Activated CD8-positive, alpha-beta memory T cell treated with anti-CD3 and anti-CD28 coated beads, Interleukin-2, amount 50 U/mL, for 1 hour (primary cell): ENCODE data around the gene ATP5F1D.
"Not testable (repeated sequence)": the region's sequence is repeated elsewhere in the genome, so short reads cannot be mapped to it uniquely, and the experiment has no call there.

ENCODE experiments used
- DNase-seq: peaks from one replicate; pipeline ENCODE4 v3.0.0-alpha.2; 2020; ENCODE audit errors: extremely low read depth

ATP5F1D gene

DNA sequence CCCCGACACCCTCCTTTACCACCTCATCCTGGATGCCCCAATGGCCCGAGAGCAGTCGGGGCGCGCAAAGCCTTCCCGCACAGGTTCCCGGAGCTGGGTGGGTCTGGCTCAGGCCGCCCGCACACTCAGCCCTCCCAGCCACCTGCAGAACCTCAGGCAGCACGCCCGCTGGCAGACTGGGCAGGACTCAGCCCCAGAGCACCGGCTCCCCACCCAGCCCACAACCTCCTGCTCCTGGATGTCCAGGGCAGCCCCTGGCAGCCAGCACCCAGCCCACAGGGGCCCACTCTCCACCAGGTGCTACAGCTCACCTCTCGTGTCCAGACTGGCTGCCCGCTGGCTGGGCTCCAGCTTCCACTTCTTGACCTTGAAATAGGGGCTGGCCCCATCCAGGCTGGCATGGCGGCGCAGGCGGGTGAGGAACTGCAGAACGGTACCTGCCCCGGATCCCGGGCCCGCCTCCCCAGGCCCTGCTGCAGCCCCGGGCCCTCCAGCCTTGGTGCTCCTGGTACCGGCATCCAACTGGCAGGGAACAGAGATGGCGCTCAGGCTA, 8.4 kb upstream of the ATP5F1D start:
- DNase-seq = no peak

DNA sequence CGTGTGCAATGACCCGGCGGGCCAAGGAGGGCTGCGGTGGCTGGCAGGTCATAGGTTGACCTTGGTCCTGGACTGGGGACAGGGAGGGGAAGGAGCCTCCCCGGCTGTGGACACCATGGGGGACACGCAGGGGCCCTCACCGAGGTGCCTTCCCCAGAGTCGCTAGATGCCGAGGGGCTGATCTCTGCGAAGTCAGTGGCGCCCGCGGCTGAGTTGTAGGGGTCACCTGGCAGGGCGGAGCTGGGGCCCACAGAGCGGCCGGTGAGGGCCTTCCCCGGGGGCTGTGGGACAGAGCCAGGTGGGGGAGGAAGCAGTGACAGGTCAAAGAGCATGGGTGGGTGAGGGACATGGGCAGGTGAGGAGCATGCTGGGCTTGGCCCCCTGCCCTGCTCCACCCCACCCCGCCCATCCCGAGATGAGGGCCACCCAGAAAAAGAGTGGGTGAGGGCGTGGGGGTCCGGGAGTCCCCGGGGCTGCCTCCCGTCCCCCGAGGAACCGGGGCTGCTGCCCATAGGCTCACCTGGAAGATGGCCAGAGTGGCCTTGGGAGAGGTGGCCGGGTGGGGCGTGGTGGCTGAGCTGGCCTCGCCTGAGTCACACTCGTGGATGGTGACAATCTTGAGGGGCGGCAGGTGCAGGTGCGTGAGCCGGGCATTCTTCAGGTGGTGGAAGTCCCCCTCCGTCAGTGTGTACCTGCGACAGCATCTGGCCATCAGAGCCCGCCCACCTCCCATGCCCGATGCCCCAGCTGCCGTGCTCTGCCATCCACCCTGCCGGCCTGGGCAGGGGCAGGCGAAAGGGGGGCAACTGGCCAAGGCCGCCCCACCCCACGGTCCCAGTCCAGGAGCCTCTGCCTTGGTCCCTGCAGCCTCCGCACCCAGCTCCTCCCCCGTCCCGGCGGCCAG, 7.2 kb upstream of the ATP5F1D start:
- DNase-seq = no peak

DNA sequence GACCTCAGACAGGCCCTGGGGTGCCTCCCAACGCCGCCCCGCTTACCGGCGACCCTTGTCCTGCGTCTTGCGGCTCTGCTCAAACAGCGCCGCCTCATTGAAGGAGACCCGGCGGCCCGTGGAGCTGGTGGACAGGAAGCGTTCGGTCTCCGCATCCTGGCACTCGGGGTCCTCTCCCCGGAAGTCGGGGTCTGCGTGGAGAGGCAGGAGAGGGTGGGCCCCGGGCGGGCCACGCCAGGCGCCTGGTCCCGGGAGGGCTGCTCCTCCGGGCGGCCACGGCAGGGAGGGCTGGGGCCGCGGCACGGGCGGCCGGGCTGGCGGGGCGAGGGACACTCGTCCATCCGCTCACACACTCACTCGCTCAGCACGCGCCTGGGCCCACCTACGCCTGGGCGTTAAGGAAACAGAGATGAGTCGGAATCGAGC, 6.6 kb upstream of the ATP5F1D start:
- DNase-seq = no peak

DNA sequence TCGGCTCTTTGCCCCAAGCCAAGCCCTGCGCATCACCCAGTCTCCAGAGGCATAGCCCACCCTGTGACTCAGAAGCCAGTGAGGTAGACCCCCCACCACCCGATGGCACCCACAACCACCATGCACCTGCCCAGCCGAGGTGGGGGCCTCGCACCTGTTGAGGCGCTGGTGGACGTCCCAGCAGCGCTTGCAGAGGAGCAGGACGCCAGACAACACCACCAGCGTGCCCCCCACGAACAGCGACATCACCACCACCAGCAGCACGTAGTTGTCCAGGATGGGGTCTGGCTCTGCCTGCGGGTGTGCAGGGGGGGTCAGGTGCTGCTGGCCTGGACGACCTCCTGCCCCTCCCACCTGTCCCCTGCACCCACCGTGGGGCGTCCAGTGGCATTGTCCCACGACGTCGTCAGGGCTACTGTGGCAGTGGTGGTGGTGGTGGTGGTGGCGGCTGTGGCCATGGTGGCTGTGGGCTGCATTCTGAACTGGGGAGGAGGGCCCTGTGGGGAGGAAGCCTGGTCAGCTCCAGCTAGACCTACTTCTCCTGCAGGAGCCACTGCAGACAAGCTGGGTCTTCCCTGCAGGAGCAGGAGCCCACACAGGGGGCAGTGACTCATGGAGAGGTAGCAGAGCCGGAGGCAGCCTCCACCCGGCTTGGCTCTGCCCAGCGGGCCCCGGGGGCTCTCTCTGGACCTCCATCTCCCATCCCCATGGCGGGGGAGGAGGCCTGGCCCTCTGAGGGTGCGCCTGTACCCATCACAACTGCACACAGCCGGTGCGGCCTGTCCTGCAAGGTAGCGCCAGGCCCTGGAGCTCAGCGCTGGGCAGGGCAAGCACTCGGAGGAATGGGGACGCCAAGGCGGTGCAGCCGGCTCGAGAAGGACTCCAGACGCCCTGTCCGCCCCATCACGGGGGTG, 5.7 kb upstream of the ATP5F1D start:
- no peak for DNase-seq

GRCh38 chr19:1236576-1236975, 5.0 kb upstream of the ATP5F1D start:
- DNase-seq = no peak

- no peak for DNase-seq
Observed at GRCh38 chr19:1237027-1237659, 4.4 kb upstream of the ATP5F1D start.

- DNase-seq = no peak
Observed at GRCh38 chr19:1237754-1238368, 3.7 kb upstream of the ATP5F1D start, which contains the start of gene CBARP. CBARP (minus strand) TSS chr19:1238005; CDS start chr19:1236100, 1,905 bp downstream.

DNA sequence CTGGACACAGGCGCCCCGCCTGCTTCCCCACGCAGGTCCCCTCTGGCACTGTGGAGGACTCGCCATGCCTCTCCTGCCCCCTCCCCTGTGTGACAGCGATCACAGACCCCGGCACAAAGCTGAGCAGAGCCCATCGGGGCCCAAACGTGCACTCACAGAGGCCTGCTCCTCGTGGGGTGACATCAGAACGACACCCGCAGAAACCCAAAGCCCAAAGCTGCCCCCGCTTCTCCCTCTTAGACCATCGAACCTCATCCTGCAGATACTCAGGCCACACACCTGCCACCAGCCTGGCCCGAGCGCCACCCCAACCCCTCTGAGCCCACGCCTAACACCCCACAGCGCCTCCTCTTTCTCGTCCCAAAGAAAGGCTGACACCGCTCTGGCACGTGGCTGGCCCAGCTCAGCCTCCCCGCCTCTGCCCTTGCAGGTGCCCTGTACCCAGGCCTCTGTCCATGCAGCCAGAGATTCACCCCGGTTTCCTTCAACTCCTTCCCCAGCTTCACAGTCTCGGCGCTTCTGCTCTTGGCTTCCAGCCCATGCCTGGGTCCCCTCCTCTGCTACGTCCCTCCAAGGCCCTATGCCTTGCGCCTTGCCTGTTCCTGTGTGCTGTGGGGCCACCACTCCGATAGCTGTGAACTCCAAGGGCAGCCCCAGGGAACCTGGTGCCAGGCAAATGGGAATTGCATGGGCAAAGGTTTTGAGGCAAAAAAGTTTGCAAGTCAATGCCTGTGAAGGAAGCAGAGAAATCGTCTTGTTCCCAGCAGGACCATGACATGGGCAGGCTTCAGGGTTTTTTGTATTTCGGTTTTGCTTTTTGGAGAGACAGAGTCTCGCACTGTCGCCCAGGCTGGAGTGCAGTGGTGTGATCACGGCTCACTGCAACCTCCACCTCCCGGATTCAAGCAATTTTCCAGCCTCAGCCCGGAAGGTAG, 2.9 kb upstream of the ATP5F1D start:
- DNase-seq = no peak

DNA sequence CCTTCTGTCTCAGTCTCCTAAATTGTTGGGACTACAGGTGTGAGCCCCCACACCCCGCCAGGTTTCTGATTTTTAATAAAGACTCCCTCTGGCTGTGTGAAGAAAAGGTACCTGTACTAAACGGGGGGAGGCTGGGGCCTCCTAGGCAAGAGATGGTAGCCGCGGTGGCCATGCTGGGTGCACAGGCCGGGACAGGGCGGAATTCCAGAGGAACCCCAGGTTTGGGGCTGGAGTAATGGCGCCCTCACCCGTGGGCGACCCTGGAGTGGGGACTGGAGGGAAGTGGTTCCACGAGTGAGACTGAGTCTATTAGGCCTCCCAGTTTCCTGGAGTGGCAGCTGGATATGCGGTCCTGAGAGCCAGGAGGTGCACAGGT, 2.1 kb upstream of the ATP5F1D start:
- no peak for DNase-seq

- peak; percentile 86 for DNase-seq
Observed at GRCh38 chr19:1239796-1240737, 1.5 kb upstream of the ATP5F1D start.

GRCh38 chr19:1240925-1241324, 626 bp upstream of the ATP5F1D start:
- no peak for DNase-seq

DNA sequence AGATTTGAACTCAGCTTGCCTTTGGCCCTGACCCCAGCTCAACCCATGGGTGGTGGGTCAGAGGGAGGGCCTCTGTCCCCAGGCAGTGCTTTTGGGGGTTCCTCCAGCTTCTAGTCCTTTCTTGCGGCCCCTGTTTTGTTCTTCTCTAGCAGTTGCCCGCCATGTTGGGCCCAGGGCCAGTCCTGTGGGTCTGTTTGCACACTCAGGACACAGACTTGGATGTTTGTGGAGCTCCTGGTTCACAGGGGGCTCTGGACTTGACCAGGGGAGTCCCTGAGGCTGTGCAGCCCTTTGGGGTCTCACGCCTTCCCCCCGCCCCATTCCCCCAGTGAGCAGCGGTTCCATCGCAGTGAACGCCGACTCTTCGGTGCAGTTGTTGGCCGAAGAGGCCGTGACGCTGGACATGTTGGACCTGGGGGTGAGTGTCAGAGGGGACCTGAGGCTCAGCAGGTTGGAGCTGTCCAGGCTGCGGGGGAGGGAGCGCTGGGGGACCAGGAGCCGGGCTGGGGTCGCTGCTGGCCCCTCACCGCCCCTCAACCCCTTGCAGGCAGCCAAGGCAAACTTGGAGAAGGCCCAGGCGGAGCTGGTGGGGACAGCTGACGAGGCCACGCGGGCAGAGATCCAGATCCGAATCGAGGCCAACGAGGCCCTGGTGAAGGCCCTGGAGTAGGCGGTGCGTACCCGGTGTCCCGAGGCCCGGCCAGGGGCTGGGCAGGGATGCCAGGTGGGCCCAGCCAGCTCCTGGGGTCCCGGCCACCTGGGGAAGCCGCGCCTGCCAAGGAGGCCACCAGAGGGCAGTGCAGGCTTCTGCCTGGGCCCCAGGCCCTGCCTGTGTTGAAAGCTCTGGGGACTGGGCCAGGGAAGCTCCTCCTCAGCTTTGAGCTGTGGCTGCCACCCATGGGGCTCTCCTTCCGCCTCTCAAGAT, 2.5 kb downstream of the ATP5F1D start:
- peak; percentile 80 for DNase-seq

GRCh38 chr19:1244693-1245451, 3.3 kb downstream of the ATP5F1D start:
- DNase-seq = no peak

DNA sequence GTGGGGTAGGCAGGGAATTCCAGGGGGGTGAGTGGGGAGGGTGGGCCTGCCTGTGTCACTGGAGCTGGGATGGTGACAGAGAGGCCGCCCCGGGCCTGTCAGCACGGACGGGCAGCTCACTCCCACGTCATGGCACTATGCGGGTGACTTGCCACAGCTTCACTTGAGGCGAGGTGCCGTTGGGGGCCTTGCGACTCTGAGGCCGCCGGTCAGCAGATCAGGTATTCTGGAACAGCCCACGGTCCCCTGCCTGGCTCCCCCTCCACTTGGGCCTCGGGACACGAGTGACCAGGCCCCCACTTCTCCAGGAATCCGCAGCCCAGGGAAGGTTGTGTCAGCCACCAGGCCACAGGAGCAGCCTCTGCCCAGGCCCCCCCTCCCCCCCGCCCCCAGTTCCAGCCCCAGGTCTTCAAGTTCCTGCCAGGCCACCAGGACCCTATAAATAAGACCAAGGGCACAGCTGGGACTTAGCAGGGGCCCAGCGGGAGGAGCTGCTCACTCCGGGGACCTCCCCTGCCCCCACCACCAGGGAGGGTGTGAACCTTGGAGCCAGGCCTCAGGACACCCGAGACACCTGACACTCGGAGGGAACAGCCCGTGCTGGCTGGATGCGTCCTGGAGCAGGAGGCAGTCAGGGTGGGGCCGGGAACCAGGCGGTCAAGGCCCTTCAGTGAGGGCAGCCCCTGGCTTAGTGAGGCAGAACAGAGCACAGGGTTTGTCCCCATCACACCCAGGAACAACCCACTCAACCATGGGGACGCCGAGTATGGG, 4.1 kb downstream of the ATP5F1D start:
- DNase-seq = no peak

- DNase-seq = not testable (repeated sequence)
Observed at GRCh38 chr19:1246265-1247087, 4.9 kb downstream of the ATP5F1D start.

DNA sequence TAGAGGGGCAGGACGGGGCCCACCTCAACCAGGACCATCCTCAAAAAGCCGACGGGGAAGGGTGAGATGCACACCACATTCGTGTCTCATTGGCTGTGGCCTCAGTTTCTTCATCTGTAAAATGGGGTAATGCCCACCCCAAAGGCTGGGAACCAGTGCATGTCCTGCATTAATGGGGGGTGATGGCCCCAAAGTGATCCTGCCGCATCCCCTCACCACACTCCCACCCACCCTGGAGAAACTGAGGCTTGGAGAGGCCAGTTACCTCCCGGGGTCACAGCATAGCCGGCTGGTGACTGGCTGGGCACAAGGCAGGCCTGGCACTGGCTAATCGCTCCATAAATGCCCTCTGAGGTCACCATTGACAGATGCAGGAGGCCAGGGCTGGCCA, 6.2 kb downstream of the ATP5F1D start:
- DNase-seq = no peak
